Neural cell (in vitro differentiated cells): ENCODE measurements around the gene NOC2L. TPM values are rescaled to one million over a fixed set of nuclear protein-coding genes. Genes with fewer than 3 reads are reported as not detected.
"Not testable (repeated sequence)": the region's sequence is repeated elsewhere in the genome, so short reads cannot be mapped to it uniquely, and the experiment has no call there.

Experiments
- H2AFZ ChIP-seq: fragments of 200-600, 300-800 bp; sonication (generic), shearing (Covaris generic); 2 replicates; pipeline ENCODE4 v1.6.0; 2014; ENCODE audit warnings: low read depth, mild to moderate bottlenecking, antibody characterized with exemption, low read length, moderate library complexity
- H3F3A ChIP-seq: fragments of 200-600 bp; shearing (Covaris generic); 2 replicates; pipeline ENCODE4 v1.6.1; 2016; ENCODE audit warnings: mild to moderate bottlenecking, moderate library complexity, mixed read lengths, antibody characterized with exemption, low read length; ENCODE audit not compliant: insufficient read depth, poor library complexity, severe bottlenecking
- H3K27ac ChIP-seq: fragments of 200-600, 300-800 bp; sonication (generic), shearing (Covaris generic); 2 replicates; pipeline ENCODE4 v1.5.1; 2014; ENCODE audit warnings: mild to moderate bottlenecking, low read length, moderate library complexity
- H3K27me3 ChIP-seq: fragments of 300-800, 200-600 bp; sonication (generic), shearing (Covaris generic); 2 replicates; pipeline ENCODE4 v1.6.0; 2014; ENCODE audit warnings: mild to moderate bottlenecking, low read depth, low read length, moderate library complexity; ENCODE audit not compliant: insufficient read depth
- H3K36me3 ChIP-seq: fragments of 300-800, 200-600 bp; sonication (generic), shearing (Covaris generic); 2 replicates; pipeline ENCODE4 v1.5.1; 2014; ENCODE audit warnings: mild to moderate bottlenecking, antibody characterized with exemption, low read length, moderate library complexity; ENCODE audit not compliant: insufficient read depth
- H3K4me2 ChIP-seq: fragments of 300-800, 200-600 bp; sonication (generic), shearing (Covaris generic); 2 replicates; pipeline ENCODE4 v1.6.0; 2014; ENCODE audit warnings: mild to moderate bottlenecking, low read length
- H3K4me3 ChIP-seq: fragments of 300-800, 200-600 bp; sonication (generic), shearing (Covaris generic); 2 replicates; pipeline ENCODE4 v1.5.1; 2014; ENCODE audit warnings: mild to moderate bottlenecking, low read length, moderate library complexity
- H3K79me2 ChIP-seq: fragments of 200-600 bp; shearing (Covaris generic); replicated peaks from 2 replicates; pipeline ENCODE4 v1.6.0; 2014; ENCODE audit warnings: mild to moderate bottlenecking, low read length, moderate library complexity; ENCODE audit not compliant: insufficient read depth
- H3K9ac ChIP-seq: fragments of 300-800, 200-600 bp; sonication (generic), shearing (Covaris generic); 2 replicates; pipeline ENCODE4 v1.6.1; 2016; ENCODE audit warnings: mild to moderate bottlenecking, low read length, mixed read lengths
- H3K9me2 ChIP-seq: fragments of 200-600 bp; shearing (Covaris generic); 2 replicates; pipeline ENCODE4 v1.6.1; 2016; ENCODE audit warnings: mild to moderate bottlenecking, low read length, mixed read lengths; ENCODE audit not compliant: insufficient read depth
- H3K9me3 ChIP-seq: fragments of 200-600, 300-800 bp; sonication (generic), shearing (Covaris generic); 2 replicates; pipeline ENCODE4 v1.6.1; 2016; ENCODE audit warnings: mild to moderate bottlenecking, mixed run types, low read length, moderate library complexity, mixed read lengths
- H4K20me1 ChIP-seq: fragments of 200-600 bp; shearing (Covaris generic); 2 replicates; pipeline ENCODE4 v1.6.1; 2016; ENCODE audit warnings: mild to moderate bottlenecking, mixed run types; ENCODE audit not compliant: insufficient read depth
- EP300 ChIP-seq: fragments of 450-650 bp; conservative IDR thresholded peaks from 2 replicates; pipeline ENCODE4 v1.6.1; 2014; ENCODE audit warnings: antibody characterized with exemption, mild to moderate bottlenecking, moderate library complexity; ENCODE audit not compliant: poor library complexity, severe bottlenecking
- EZH2 ChIP-seq: fragments of 200-600, 300-800 bp; shearing (Covaris generic), sonication (generic); IDR thresholded peaks from 2 replicates; pipeline ENCODE4 v1.6.1; 2014; ENCODE audit warnings: antibody characterized with exemption, low read length, borderline replicate concordance, mild to moderate bottlenecking; ENCODE audit not compliant: insufficient read depth, poor library complexity, severe bottlenecking
- MXI1 ChIP-seq: fragments of 450-650 bp; conservative IDR thresholded peaks from 2 replicates; pipeline ENCODE4 v1.6.1; 2014; ENCODE audit warnings: antibody characterized with exemption, mild to moderate bottlenecking; ENCODE audit not compliant: poor library complexity, severe bottlenecking
- POLR2AphosphoS5 ChIP-seq: IDR thresholded peaks from 2 replicates; pipeline ENCODE4 v1.6.1; 2012
- RAD21 ChIP-seq: fragments of 450-650 bp; conservative IDR thresholded peaks from 2 replicates; pipeline ENCODE4 v1.6.1; 2014; ENCODE audit warnings: antibody characterized with exemption, mild to moderate bottlenecking, moderate library complexity
- SMC3 ChIP-seq: fragments of 450-650 bp; conservative IDR thresholded peaks from 2 replicates; pipeline ENCODE4 v1.6.1; 2014; ENCODE audit warnings: antibody characterized with exemption, mild to moderate bottlenecking, moderate library complexity; ENCODE audit not compliant: poor library complexity
- TAF1 ChIP-seq: IDR thresholded peaks from 2 replicates; pipeline ENCODE4 v1.6.1; 2012; ENCODE audit warnings: low read depth
- polyA plus RNA-seq: library from polyadenylated mRNA; depleted of rRNA; stranded (reverse); fragments of >200 nt; gene quantifications from 2 replicates; pipeline ENCODE4 v1.2.3, GENCODE V29; 2014
- TF ChIP-seq, protein P1 (sequence below): IDR thresholded peaks from 2 replicates; pipeline ENCODE4 v1.6.1; 2012; ENCODE audit warnings: borderline replicate concordance
- TF ChIP-seq, protein P2 (sequence below): fragments of 450-650 bp; IDR thresholded peaks from 2 replicates; pipeline ENCODE4 v1.5.1; 2014; ENCODE audit warnings: antibody characterized with exemption, mild to moderate bottlenecking, moderate library complexity; ENCODE audit not compliant: poor library complexity, severe bottlenecking

The NOC2L gene
- polyA plus RNA-seq, 1 donor from 2014 or later: 77.2 TPM

DNA sequence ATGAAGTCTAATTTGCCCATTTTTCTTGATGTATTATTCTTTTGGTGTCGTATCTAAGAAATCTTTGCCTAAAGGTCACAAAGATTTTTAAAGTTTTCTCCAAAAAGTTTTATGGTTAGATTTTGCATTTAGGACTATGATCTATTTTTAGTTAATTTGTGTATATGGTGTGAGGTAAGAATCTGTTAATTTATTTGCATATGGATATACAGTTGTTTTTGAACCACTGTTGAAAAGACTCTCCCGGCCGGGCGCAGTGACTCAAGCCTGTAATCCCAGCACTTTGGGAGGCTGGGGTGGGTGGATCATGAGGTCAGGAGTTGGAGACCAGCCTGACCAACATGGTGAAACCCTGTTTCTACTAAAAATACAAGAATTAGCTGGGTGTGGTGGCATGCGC is 29.0 kb upstream of the NOC2L start:
- H3K4me3 ChIP-seq, H3K9me2 ChIP-seq, H3K27me3 ChIP-seq, H3K79me2 ChIP-seq, H3K9ac ChIP-seq, H3K36me3 ChIP-seq, H4K20me1 ChIP-seq, H3K4me2 ChIP-seq, H3K9me3 ChIP-seq, H3F3A ChIP-seq, H3K27ac ChIP-seq, H2AFZ ChIP-seq: not testable (repeated sequence)

DNA sequence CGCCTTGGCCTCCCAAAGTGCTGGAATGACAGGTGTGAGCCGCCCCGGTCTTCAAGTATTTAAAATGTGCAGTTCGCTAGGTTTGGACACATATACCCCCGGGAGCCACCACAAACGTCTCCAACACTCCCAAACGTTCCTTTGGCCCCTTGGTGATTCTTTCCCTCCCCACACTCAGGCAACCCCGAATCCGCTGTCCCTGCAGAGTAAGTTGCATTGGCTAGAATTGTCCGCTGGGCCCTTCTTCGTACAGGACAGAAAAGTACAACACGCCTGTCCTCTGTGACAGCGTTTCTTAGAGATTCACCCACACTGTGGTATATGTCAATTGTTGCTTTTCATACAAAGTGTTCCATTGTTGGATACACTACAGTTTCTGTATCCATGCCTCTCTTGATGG is 26.1 kb upstream of the NOC2L start:
- no peaks in the 10 kb centered on the region for H3K36me3 ChIP-seq
- TF ChIP-seq, protein P1, sequence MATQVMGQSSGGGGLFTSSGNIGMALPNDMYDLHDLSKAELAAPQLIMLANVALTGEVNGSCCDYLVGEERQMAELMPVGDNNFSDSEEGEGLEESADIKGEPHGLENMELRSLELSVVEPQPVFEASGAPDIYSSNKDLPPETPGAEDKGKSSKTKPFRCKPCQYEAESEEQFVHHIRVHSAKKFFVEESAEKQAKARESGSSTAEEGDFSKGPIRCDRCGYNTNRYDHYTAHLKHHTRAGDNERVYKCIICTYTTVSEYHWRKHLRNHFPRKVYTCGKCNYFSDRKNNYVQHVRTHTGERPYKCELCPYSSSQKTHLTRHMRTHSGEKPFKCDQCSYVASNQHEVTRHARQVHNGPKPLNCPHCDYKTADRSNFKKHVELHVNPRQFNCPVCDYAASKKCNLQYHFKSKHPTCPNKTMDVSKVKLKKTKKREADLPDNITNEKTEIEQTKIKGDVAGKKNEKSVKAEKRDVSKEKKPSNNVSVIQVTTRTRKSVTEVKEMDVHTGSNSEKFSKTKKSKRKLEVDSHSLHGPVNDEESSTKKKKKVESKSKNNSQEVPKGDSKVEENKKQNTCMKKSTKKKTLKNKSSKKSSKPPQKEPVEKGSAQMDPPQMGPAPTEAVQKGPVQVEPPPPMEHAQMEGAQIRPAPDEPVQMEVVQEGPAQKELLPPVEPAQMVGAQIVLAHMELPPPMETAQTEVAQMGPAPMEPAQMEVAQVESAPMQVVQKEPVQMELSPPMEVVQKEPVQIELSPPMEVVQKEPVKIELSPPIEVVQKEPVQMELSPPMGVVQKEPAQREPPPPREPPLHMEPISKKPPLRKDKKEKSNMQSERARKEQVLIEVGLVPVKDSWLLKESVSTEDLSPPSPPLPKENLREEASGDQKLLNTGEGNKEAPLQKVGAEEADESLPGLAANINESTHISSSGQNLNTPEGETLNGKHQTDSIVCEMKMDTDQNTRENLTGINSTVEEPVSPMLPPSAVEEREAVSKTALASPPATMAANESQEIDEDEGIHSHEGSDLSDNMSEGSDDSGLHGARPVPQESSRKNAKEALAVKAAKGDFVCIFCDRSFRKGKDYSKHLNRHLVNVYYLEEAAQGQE: no peak
- TF ChIP-seq RAD21 (no peak), SMC3 (no peak), EZH2 (no peak), POLR2AphosphoS5 (no peak), EP300 (no peak), TAF1 (no peak), MXI1 (no peak)
- TF ChIP-seq, protein P2, sequence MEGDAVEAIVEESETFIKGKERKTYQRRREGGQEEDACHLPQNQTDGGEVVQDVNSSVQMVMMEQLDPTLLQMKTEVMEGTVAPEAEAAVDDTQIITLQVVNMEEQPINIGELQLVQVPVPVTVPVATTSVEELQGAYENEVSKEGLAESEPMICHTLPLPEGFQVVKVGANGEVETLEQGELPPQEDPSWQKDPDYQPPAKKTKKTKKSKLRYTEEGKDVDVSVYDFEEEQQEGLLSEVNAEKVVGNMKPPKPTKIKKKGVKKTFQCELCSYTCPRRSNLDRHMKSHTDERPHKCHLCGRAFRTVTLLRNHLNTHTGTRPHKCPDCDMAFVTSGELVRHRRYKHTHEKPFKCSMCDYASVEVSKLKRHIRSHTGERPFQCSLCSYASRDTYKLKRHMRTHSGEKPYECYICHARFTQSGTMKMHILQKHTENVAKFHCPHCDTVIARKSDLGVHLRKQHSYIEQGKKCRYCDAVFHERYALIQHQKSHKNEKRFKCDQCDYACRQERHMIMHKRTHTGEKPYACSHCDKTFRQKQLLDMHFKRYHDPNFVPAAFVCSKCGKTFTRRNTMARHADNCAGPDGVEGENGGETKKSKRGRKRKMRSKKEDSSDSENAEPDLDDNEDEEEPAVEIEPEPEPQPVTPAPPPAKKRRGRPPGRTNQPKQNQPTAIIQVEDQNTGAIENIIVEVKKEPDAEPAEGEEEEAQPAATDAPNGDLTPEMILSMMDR: no peak
- no peaks in the 10 kb centered on the region for H4K20me1 ChIP-seq
- no peak overlapping the region for H2AFZ ChIP-seq
- no peak overlapping the region for H3K27ac ChIP-seq
- no peak overlapping the region for H3K4me2 ChIP-seq
- no peak overlapping the region for H3K4me3 ChIP-seq
- H3K27me3 ChIP-seq: no peaks in the 10 kb centered on the region
- H3F3A ChIP-seq: no peaks in the 10 kb centered on the region
- no peaks in the 10 kb centered on the region for H3K9me3 ChIP-seq
- H3K9me2 ChIP-seq: no peaks in the 10 kb centered on the region
- H3K9ac ChIP-seq: no peak overlapping the region
- no peaks in the 10 kb centered on the region for H3K79me2 ChIP-seq

DNA sequence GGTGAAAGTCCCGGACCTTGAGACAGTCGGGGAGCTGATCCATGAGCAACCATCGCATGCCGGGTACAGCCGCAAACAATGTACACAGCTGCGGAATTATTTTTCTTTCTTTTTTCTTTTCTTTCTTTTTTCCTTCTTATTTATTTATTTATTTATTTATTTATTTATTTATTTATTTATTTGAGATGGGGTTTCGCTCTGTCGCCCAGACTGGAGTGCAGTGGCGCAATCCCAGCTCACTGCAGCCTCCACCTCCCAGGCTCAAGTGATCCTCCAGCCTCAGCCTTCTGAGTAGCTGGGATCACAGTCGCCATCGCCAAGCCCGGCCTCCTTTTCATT is 25.4 kb upstream of the NOC2L start:
- Histone ChIP-seq H3K4me2 (no peak overlapping the region), H3K4me3 (peak overlapping the region; percentile 40), H4K20me1 (no peaks in the 10 kb centered on the region), H3K36me3 (no peaks in the 10 kb centered on the region), H3K27ac (no peak overlapping the region), H3K9me3 (no peaks in the 10 kb centered on the region), H3F3A (no peaks in the 10 kb centered on the region), H3K9me2 (no peaks in the 10 kb centered on the region), H2AFZ (no peak overlapping the region), H3K79me2 (no peaks in the 10 kb centered on the region), H3K9ac (no peak overlapping the region), H3K27me3 (no peaks in the 10 kb centered on the region)
- TF ChIP-seq TAF1 (no peak), MXI1 (no peak), RAD21 (no peak), POLR2AphosphoS5 (no peak), EZH2 (no peak)
- TF ChIP-seq, protein P2: no peak
